Activated T-helper 2 cell treated with anti-CD3 and anti-CD28 coated beads, Interferon-gamma antibody, Interleukin-2, Interleukin-4, amounts not matched to agents 10 μg/mL and 5 μg/mL and 100 μg/mL, durations not matched to agents 14 hours and 24 hours and 36 hours (primary cell): ENCODE measurements around the gene VPS13D. TPM values are rescaled to one million over a fixed set of nuclear protein-coding genes. Genes with fewer than 3 reads are reported as not detected.

Experiments used
- DNase-seq: peaks from one replicate; pipeline ENCODE4 v3.0.0; 2021; ENCODE audit warnings: low spot score
- H3K27ac Mint-ChIP-seq: one replicate; pipeline ENCODE4 v1.8.0; 2021; ENCODE audit warnings: mixed read lengths
- H3K27me3 Mint-ChIP-seq: one replicate; pipeline ENCODE4 v1.8.0; 2021; ENCODE audit warnings: low read depth, mixed read lengths
- H3K36me3 Mint-ChIP-seq: one replicate; pipeline ENCODE4 v1.8.0; 2021; ENCODE audit warnings: low read depth, mixed read lengths
- H3K4me1 Mint-ChIP-seq: one replicate; pipeline ENCODE4 v1.8.0; 2021; ENCODE audit warnings: low read depth, mixed read lengths
- H3K4me3 Mint-ChIP-seq: one replicate; pipeline ENCODE4 v1.8.0; 2021; ENCODE audit warnings: low read depth, mild to moderate bottlenecking, moderate library complexity, mixed read lengths
- H3K9me3 Mint-ChIP-seq: one replicate; pipeline ENCODE4 v1.8.0; 2021; ENCODE audit warnings: mixed read lengths
- intact Hi-C: fragments of 100-400 bp; cut with micrococcal nuclease; formaldehyde crosslinking; loops from one replicate; pipeline ENCODE4 v1.15.1; 2023
- total RNA-seq: library from RNA; stranded (reverse); gene quantifications from 2 replicates; pipeline ENCODE4 v1.2.3, GENCODE V29; 2022

The VPS13D gene
- total RNA-seq, 1 donor from 2014 or later = 28.6 TPM

DNA sequence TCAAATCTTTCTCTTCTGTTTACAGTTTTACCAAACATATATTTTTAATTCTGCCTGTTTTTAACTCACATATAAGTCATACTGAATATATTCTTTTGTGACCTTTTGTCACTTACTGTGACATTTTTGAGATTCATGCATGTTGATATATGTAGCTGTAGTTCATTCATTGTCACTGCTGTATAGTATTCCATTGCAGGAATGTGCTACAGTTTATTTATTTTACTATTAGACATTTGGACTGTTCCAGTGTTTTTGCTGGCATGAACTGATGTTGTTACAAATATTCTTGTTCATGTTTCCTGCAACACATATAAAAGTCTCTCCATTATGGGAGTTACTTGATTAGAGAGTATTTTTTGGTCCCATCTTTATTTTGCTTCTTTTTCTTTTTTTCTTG, 213.3 kb downstream of the VPS13D start:
- DNase-seq = no peak
- peaks cover 59% of the 10 kb centered on the region for H3K4me1 Mint-ChIP-seq
- H3K4me3 Mint-ChIP-seq = no peak overlapping the region
- intact Hi-C loops = no loop called here
- peaks cover 8% of the 10 kb centered on the region for H3K9me3 Mint-ChIP-seq
- H3K27ac Mint-ChIP-seq = no peak overlapping the region
- H3K36me3 Mint-ChIP-seq = peaks cover 69% of the 10 kb centered on the region
- peaks cover 2% of the 10 kb centered on the region for H3K27me3 Mint-ChIP-seq

DNA sequence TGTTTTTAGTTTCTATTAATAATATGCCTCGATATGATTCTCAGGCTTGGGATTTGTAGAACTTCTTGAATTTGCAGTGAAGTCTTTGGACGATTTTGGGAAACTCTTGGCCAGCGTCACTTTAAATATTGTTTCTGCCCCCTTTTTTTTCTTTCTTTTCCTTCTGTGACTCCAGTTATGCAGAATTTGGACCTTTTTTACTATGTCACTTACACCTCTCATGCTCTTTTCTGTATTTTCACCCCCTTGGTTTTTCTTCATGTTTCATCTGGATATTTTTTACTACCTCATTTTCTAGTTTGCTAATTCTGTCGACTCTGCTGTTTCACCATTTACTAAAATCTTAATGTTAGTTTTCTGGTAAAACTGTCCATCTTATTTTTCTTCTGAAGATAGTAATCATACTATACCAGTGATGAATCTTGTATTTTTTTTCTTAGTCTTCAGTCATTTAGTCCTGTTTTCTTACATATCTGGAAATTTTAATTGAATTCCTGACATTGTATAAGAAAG, 214.6 kb downstream of the VPS13D start:
- Mint-ChIP-seq H3K27me3 (peaks cover 2% of the 10 kb centered on the region), H3K9me3 (peaks cover 4% of the 10 kb centered on the region), H3K4me3 (no peak overlapping the region), H3K27ac (no peak overlapping the region), H3K36me3 (peaks cover 59% of the 10 kb centered on the region), H3K4me1 (peaks cover 59% of the 10 kb centered on the region)
- intact Hi-C loops = no loop called here
- DNase-seq = no peak

DNA sequence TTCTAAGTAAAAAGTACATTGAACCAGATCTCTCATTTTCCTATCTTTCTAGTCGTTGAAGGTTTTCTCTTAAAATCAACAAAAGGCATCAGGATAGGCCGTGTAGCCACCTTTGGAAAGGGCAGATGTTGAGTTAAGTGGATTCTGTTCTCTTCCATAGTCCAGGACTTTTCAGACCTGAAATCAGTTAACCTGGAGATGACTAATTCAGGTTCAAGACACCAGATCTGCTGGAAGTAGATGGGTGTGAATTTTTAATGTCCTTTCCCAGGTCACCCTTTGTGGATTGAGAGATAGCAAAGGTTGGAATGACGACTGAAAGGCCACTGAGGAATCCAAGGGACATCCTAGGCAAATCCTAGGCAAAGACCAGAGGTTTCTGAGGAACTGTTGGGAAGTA, 215.4 kb downstream of the VPS13D start:
- Mint-ChIP-seq H3K27ac (no peak overlapping the region), H3K27me3 (peaks cover 2% of the 10 kb centered on the region), H3K4me3 (no peak overlapping the region), H3K36me3 (peaks cover 56% of the 10 kb centered on the region), H3K4me1 (peaks cover 58% of the 10 kb centered on the region), H3K9me3 (peaks cover 4% of the 10 kb centered on the region)
- no peak for DNase-seq
- intact Hi-C loops = loop anchor here (5.0 kb wide), 1 partner anchor 38 kb away; no protein-coding TSS in a partner anchor

DNA sequence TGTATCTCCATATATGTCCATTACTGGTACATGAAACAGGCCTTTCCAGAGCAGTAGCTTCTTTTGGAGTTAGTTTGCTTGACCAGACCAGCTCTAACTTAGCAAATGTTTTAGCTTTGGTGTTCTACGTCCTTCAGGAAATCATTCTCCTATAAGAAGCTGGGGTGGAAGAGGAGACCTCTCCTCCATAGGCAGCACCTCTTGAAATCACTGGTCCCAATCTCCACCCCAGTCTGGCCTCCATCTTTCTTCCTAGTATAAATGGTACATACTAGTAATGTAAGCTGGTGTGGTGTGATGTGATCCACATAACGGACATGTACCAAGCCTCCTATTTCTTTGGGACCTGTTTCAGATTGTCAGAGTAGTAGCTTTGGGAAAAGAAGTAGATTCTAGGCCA, 216.8 kb downstream of the VPS13D start:
- Mint-ChIP-seq H3K27ac (no peak overlapping the region), H3K36me3 (peaks cover 67% of the 10 kb centered on the region)

DNA sequence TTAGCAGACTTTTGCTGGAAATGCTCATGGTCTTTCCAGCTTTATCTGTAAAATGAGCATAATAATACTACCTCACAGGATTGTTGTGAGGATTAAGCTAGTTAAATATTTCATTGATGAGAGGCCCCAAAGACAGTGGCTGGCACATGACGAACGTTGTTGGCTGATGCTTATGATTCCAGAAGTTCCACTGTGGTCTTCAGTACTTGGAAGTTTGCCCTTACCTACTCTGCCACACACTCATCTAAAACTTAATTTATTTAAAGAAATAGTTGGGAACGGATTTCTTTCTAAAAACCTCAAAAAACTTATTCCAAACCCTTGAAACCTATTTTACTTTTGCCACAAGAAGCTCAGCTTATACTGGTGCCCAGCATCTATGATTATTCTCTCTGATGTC, 217.5 kb downstream of the VPS13D start:
- no peak overlapping the region for H3K4me3 Mint-ChIP-seq
- peaks cover 74% of the 10 kb centered on the region for H3K36me3 Mint-ChIP-seq
- H3K27ac Mint-ChIP-seq = no peak overlapping the region
- peaks cover 4% of the 10 kb centered on the region for H3K9me3 Mint-ChIP-seq
- peaks cover 2% of the 10 kb centered on the region for H3K27me3 Mint-ChIP-seq
- intact Hi-C loops = loop anchor here (5.0 kb wide), 1 partner anchor 40 kb away; no protein-coding TSS in a partner anchor
- peaks cover 68% of the 10 kb centered on the region for H3K4me1 Mint-ChIP-seq
- DNase-seq = no peak

More for the DNA sequence above, 216.8 kb downstream of the VPS13D start:
- DNase-seq = no peak
- intact Hi-C loops = loop anchor here (5.0 kb wide), 1 partner anchor 39 kb away; no protein-coding TSS in a partner anchor
- Mint-ChIP-seq H3K4me1 (peaks cover 63% of the 10 kb centered on the region), H3K9me3 (peaks cover 4% of the 10 kb centered on the region), H3K4me3 (no peak overlapping the region), H3K27me3 (peaks cover 2% of the 10 kb centered on the region)

DNA sequence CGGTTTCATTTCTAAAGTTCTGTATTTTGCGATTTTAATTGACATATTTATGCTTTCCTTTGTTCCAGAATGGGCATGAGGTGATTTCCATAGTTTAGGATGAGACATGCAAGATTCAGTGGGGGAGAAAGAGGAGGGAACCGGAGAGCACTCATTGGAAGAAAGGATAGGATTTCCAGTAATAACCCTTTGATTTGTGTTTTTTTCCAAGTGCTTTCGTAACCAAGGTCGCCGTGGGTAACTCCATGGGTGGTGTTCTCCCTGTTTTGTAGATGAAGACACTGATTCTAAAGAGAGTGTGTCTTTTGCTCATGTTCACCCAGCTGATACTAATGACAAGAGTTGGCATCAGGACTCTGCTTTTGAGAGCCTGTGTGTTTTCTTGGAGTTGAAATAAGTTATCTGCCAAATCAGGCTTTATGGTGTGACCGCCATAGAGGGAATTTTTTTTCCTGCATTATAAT, 218.1 kb downstream of the VPS13D start:
- Mint-ChIP-seq H3K4me3 (no peak overlapping the region), H3K9me3 (peaks cover 4% of the 10 kb centered on the region), H3K36me3 (peaks cover 74% of the 10 kb centered on the region), H3K27ac (no peak overlapping the region), H3K27me3 (peaks cover 2% of the 10 kb centered on the region), H3K4me1 (peaks cover 69% of the 10 kb centered on the region)
- DNase-seq = no peak
- intact Hi-C loops = loop anchor here (5.0 kb wide), 1 partner anchor 41 kb away; no protein-coding TSS in a partner anchor

DNA sequence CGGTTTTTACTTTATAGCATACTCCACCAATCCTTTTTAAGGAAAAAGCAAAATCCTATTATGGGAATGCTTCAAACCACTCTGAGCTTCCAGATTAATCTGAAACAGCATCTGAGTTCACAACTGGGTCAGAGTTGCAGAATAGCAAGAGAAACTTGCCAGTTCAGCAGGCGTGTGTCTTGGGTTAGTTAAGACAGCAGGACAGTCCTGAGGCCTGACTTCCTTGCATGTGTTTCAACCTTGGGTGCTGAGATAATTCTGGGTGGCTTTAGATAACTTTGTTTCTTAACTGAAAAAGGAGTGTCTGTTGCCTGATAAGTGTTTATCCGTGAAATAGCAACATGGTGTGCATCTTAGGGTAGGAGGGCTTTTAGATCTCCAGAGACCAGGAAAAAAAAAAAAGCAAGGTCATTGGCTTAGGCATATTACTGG, 218.9 kb downstream of the VPS13D start:
- intact Hi-C loops = loop anchor here (1.0 to 5.0 kb wide), 7 partner anchors 14 to 171 kb away; no protein-coding TSS in a partner anchor
- Mint-ChIP-seq H3K27ac (peak overlapping the region; percentile 96), H3K27me3 (peaks cover 2% of the 10 kb centered on the region), H3K4me1 (peaks cover 72% of the 10 kb centered on the region), H3K4me3 (peak overlapping the region; percentile 60), H3K9me3 (no peaks in the 10 kb centered on the region), H3K36me3 (peaks cover 69% of the 10 kb centered on the region)
- DNase-seq = no peak

DNA sequence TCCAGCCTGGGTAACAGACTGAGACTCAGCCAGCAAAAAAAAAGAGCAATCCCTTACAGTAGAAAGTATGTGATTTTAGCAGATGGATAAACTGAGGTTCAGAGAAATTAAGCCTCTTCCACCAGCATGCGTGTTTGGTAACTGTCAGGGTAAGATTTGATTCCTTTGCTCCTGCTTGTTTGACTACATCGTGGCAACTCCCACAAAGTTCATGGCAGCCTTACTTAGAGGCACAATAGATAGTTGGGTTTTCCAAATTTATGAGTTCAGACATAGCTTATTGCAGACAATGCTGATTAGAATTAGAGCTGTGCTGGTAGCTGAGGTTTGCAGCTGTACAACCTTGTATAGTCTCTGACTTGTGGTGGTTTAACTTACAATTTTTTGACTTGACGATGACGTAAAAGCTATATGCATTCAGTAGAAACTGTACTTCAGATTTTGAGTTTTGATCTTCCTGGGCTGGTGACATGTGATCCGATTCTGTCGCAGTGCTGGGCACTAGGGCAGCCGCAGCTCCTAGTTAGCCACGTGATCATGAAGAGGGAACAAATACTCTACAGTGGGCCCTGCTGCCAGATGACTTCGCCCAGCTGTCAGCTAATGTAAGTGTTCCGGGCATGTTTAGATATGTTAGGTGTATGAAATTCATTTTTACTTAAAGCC, 220.4 kb downstream of the VPS13D start:
- H3K4me3 Mint-ChIP-seq = peak overlapping the region; percentile 53
- peaks cover 77% of the 10 kb centered on the region for H3K4me1 Mint-ChIP-seq
- H3K36me3 Mint-ChIP-seq = peaks cover 59% of the 10 kb centered on the region
- intact Hi-C loops = no loop called here
- DNase-seq = no peak
- peak overlapping the region; percentile 96 for H3K27ac Mint-ChIP-seq
- no peaks in the 10 kb centered on the region for H3K27me3 Mint-ChIP-seq
- H3K9me3 Mint-ChIP-seq = no peaks in the 10 kb centered on the region

DNA sequence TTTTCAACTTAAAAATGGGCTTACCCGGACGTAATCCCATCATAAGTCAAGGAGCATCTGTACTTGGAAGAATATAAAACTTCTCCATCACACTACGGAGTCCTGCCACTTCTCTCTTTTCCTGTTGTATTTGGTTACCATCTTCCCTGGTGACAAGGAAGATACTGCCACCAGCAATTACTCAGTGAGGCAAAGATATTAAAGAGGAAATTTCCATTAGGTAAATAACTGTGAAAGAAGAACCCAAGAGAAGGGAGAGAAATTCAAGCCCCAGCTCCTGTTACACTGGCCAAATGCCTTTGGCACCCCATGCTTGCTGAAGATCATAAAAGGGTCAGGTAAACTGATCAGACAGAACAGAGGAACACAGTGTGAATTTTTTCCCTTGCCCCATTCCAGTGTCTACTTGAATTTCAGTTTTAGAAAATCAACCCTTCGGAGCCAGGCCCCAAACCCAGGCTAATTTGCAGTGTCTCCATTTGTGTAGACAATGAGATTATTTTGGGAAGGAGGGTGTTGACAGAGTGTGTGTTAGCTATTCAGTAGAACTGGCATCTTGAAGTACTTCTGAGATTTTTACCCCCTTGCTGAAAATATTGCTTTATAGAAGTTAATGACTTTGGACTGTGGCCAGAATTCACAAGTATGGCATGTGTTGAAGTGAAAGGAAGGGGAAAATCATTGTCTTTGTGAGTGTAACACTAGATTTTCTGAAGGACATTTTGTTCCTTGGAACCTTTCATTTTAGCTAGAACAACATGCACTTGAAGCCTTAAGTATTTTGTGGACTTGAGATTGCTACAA, 221.1 kb downstream of the VPS13D start:
- Mint-ChIP-seq H3K4me3 (peak overlapping the region; percentile 53), H3K27me3 (no peaks in the 10 kb centered on the region), H3K36me3 (peaks cover 58% of the 10 kb centered on the region), H3K9me3 (no peaks in the 10 kb centered on the region), H3K27ac (peak overlapping the region; percentile 96), H3K4me1 (peaks cover 80% of the 10 kb centered on the region)
- intact Hi-C loops = no loop called here
- DNase-seq = no peak

DNA sequence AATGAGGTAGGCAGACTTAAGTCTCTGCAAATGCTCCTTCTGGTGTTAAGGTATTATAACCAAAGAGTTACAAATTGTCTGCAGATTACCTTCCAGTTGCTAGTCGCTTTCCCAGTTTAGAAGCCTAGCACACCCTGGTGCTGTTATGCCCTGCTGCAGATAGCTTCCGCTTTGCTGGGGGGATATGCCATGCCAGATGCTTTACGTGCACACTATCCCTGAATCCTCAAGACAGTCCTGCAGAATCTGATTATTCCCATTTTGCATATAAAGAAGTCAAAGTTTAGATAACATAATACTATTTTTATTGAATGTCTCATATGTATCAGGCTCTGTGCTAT, 221.7 kb downstream of the VPS13D start:
- peaks cover 55% of the 10 kb centered on the region for H3K36me3 Mint-ChIP-seq
- H3K4me3 Mint-ChIP-seq = no peak overlapping the region
- intact Hi-C loops = no loop called here

DNA sequence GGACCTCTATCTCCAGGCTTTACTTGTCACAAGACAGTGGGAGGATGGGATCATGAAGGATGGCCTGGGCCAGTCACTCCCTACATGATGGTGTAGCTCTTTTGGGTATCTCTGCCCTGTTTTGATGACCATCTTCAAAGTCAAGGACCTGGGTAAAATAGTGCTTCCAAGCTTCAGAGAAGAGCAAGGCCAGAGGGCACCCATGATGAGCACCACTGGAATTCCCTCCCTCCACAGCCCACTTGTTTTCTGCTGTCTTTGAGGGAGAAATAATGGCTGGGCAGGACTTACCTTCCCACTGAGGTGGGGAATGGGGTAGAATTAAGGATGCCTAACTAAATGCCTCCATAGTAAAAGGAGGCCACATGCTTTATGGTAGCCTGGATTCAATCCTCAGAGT, 222.4 kb downstream of the VPS13D start:
- H3K27me3 Mint-ChIP-seq = no peaks in the 10 kb centered on the region

More for the DNA sequence above, 221.7 kb downstream of the VPS13D start:
- Mint-ChIP-seq H3K4me1 (peaks cover 79% of the 10 kb centered on the region), H3K9me3 (no peaks in the 10 kb centered on the region), H3K27me3 (no peaks in the 10 kb centered on the region), H3K27ac (no peak overlapping the region)
- DNase-seq = no peak

DNA sequence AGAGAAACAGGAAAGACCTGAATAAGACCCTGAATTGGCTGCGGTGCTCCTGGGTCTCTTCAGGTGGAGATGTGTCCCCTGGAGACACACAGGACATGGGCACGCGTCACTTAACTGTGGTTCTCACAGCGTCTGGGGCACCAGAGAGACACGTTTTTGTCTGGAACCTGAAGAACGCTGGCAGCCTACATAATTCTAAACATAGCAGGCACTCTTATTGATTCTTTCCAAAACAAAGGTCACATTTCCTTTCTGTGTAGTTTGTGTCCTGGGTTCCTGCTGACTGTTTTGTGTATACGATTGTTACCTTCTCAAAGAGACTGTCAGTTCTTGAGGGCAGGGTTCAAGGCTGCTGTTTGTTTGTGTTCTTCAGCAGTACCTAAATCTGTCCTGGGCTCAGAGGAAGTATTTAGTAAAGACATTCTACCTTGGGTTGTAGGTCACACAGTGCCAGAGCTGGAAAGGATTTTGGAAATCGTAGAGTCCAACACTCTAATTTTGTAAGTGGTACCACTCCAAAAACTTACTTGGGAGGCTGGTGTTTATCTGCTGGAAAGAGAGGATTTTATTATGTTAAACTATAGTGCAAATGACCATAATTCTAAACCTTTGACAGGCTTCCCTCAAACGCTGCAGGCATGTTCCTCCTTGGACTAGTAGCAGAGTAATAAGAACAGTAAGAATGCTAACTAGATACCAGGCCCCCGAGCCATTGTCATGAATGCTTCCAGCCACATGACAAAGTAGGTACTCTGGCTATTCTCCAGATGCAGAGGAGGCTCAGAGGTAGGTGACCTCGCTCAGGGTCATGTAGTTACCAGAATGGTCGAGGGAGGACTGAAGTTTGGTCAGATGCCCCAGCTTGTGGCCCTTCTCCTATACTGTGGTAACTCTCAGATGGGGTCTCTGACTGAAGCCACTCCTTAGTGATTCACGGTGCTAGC, 223.8 kb downstream of the VPS13D start:
- DNase-seq = no peak
- Mint-ChIP-seq H3K36me3 (peaks cover 60% of the 10 kb centered on the region), H3K4me1 (peaks cover 76% of the 10 kb centered on the region), H3K27ac (peak overlapping the region; percentile 57), H3K9me3 (no peaks in the 10 kb centered on the region), H3K4me3 (peak overlapping the region; percentile 11), H3K27me3 (no peaks in the 10 kb centered on the region)
- intact Hi-C loops = no loop called here

More for the DNA sequence above, 222.4 kb downstream of the VPS13D start:
- Mint-ChIP-seq H3K9me3 (no peaks in the 10 kb centered on the region), H3K4me1 (peaks cover 82% of the 10 kb centered on the region), H3K4me3 (no peak overlapping the region), H3K27ac (no peak overlapping the region), H3K36me3 (peaks cover 58% of the 10 kb centered on the region)
- intact Hi-C loops = no loop called here
- no peak for DNase-seq
